Cardiac fibroblast (primary cell): ENCODE measurements around the gene PACRG.

Experiments used
- DNase-seq, 2 donors: peaks; one replicate each; pipeline versions ENCODE4 v3.0.0 to v3.0.0-alpha.2; 2010; ENCODE audit warnings: low read depth in 2 of 2
- H3K4me3 ChIP-seq, 2 donors: replicated peaks in 1 of 2; 1 replicate in 1 of 2; 2 replicates in 1 of 2; pipeline ENCODE4 v1.5.1; 2011; ENCODE audit warnings: low read depth in 2 of 2, low read length in 2 of 2, mild to moderate bottlenecking in 2 of 2, moderate library complexity in 1 of 2
- TF ChIP-seq, protein P1 (sequence below): IDR thresholded peaks from one replicate; pipeline ENCODE4 v1.5.1; 2011; ENCODE audit warnings: low read depth, mild to moderate bottlenecking, low read length, inconsistent platforms

PACRG gene

DNA sequence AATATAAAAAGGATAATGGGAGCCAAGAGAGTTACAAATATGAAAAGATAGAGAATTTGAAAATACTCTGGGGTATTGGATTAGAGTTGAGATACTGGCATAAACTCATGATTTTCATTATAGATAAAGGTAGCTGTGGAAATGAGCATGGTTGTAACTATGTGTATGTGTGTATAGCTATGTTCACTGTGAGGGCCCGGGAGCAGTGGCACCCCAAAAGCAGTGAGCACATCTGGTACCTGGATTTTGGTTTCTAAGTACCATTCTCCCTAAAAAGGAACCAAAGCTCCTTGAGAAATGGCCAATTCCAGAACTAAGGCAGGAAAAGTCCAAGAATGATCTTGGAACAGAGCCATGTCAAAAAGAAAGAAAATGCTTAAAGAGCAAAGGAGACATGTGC, 484.3 kb downstream of the PACRG start:
- no peak overlapping the region for H3K4me3 ChIP-seq
- TF ChIP-seq, protein P1, sequence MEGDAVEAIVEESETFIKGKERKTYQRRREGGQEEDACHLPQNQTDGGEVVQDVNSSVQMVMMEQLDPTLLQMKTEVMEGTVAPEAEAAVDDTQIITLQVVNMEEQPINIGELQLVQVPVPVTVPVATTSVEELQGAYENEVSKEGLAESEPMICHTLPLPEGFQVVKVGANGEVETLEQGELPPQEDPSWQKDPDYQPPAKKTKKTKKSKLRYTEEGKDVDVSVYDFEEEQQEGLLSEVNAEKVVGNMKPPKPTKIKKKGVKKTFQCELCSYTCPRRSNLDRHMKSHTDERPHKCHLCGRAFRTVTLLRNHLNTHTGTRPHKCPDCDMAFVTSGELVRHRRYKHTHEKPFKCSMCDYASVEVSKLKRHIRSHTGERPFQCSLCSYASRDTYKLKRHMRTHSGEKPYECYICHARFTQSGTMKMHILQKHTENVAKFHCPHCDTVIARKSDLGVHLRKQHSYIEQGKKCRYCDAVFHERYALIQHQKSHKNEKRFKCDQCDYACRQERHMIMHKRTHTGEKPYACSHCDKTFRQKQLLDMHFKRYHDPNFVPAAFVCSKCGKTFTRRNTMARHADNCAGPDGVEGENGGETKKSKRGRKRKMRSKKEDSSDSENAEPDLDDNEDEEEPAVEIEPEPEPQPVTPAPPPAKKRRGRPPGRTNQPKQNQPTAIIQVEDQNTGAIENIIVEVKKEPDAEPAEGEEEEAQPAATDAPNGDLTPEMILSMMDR: no peak
- no peak for DNase-seq

DNA sequence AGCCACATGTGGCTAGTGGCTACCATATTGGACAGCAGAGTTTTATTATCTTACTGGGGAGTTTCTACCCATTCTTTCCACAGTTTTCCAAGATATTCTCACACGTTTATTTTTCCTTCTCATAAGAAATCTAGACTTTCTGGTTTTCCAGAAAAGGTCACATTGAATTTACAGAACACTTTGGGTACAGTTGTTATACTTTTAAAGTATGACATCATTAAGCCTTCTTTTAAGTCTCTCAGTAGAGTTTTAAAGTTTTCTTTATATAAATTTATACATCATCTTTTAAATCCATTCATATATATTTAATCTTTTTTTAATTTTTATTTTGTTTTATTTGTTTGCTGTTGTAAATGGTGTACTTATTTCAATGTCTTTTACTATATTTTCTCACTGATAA, 486.5 kb downstream of the PACRG start:
- TF ChIP-seq, protein P1: no peak
- H3K4me3 ChIP-seq: no peak overlapping the region
- DNase-seq: no peak

DNA sequence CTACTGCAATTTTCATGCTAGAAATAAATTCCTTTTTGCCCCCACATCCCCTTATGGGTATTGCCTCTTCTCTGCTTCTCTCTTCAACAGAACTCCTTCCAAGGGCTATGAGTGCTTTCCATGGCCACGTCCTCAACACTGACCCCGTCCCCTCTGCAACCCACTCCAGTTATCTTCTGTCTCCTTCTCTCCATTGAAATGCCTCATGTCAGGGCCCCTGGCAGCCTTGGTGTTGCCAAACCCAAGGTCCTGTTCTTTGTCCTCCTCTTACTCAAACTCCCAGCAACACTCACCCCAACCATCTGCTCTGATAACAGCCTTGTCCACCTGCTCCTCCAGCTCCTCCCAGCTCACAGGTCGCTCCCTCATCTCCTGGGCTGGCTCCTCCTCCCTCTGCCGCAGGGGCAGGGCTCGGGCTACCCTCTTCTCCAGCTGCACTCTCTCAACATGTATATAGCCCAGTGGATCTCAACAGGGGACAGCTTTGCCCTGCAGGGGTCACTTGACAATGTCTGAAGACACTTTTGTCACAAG, 490.7 kb downstream of the PACRG start:
- TF ChIP-seq, protein P1: no peak
- no peak for DNase-seq
- H3K4me3 ChIP-seq: no peak overlapping the region

DNA sequence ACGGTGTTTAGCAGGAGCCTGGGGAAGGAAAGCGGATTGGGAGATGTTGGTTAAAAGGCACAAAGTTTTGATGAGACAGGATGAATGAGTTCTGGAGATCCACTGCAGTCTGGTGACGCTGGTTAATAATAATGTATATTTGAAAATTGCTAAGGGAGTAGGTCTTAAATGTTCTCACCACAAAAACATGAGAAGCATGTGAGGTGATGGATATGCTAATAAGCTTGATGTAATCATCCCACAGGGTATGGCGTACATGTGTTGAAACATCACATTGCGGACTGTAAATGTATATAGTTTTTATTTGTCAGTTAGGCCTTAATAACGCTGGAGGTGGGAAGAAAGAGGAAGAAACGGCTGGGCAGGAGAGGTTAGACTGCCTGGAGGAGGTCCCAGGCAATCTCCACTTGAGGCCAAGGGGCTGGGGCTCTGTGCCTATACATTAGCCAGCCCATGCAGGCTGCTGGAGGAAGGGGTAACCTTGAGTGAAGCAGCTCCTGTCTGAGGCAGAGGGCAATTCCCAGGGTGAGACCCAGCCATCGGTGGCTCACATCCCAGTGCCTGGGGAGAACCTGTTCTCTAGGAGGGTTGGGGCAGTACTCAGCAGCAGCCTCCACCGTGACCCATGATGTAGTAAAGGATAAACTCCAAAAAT, 498.5 kb downstream of the PACRG start:
- no peak for DNase-seq
- TF ChIP-seq, protein P1: no peak
- H3K4me3 ChIP-seq: no peak overlapping the region

DNA sequence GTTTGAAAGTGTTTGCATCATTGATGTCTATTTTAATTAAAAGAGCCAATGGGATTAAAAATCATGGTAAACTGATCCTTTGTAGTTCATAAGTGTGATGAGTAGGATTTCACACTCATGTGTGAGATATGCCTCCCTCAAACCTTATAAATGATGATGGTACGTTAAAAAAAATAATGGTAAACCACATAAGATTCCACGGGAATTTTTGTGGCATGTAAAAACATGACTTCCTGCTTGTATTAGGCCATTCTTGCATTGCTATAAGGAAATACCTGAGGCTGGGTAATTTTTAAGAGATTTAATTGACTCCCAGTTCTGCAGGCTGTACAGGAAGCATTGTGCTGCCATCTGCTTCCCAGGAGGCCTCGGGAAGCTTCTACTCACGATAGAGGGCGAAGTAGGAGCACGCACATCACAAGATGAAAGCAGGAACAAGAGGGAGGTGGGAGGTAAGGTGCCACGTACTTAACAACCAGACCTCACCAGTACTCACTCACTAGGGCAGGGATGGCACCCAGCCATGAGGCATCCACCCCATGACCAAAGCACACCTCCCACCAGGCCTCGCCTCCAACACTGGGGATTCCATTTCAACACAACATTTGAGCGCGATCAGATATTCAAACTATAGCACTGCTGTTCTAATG, 499.2 kb downstream of the PACRG start:
- peak in 1 of 2 donors; percentile 12 for DNase-seq
- TF ChIP-seq, protein P1: no peak

DNA sequence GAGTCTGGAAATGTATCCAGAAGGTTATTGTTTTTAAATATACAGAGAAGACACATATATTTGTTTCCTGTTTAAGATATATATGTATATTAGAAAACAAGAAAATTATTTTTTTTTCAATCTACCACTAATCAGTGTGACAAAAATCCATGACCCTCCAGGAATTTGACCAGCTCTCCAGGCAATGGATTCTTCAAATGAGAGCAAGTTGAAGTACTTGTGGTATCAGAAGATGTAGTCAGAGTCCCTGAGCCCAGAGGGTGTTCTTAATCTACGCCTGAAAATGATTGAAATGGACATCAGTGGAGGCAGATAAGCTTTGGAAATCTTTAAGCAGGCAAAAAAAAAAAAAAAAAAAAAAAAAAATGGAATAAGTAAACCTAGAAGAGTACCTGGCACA, 500.3 kb downstream of the PACRG start:
- DNase-seq: no peak
- no peak overlapping the region for H3K4me3 ChIP-seq
- TF ChIP-seq, protein P1: no peak

More for the DNA sequence above, 499.2 kb downstream of the PACRG start:
- no peak overlapping the region for H3K4me3 ChIP-seq
